NOMO-1 treated with dmso at 0.1 percent for 144 hours (cell line): ENCODE measurements around the gene NRXN2.

Experiments used
- DNase-seq: peaks from one replicate; lab custom pipeline; 2025; ENCODE audit not compliant: unreplicated experiment; lab: John Stamatoyannopoulos, UW

The NRXN2 gene

GRCh38 chr11:64744544-64745188, 21.7 kb upstream of the NRXN2 start:
- no peak for DNase-seq

- DNase-seq: peak; percentile 79
Measured at GRCh38 chr11:64743591-64744543, 20.9 kb upstream of the NRXN2 start, which contains the start of gene RASGRP2. RASGRP2 (minus strand) TSS chr11:64744142; CDS start chr11:64742866, 1,276 bp downstream.

GRCh38 chr11:64742889-64743590, 20.0 kb upstream of the NRXN2 start:
- DNase-seq: peak; percentile 66

GRCh38 chr11:64742087-64742888, 19.3 kb upstream of the NRXN2 start:
- no peak for DNase-seq

- no peak for DNase-seq
Measured at GRCh38 chr11:64741375-64742086, 18.5 kb upstream of the NRXN2 start.

- DNase-seq: no peak
Measured at GRCh38 chr11:64739871-64740270, 16.9 kb upstream of the NRXN2 start.

- no peak for DNase-seq
Measured at GRCh38 chr11:64736654-64737053, 13.7 kb upstream of the NRXN2 start.

GRCh38 chr11:64735725-64736259, 12.8 kb upstream of the NRXN2 start:
- no peak for DNase-seq

- no peak for DNase-seq
Measured at GRCh38 chr11:64734811-64735724, 12.1 kb upstream of the NRXN2 start.

- no peak for DNase-seq
Measured at GRCh38 chr11:64731601-64732000, 8.6 kb upstream of the NRXN2 start.

GRCh38 chr11:64729851-64730382, 6.9 kb upstream of the NRXN2 start:
- DNase-seq: no peak

GRCh38 chr11:64728757-64729365, 5.9 kb upstream of the NRXN2 start:
- no peak for DNase-seq

- DNase-seq: no peak
Measured at GRCh38 chr11:64726867-64727530, 4.0 kb upstream of the NRXN2 start.

- DNase-seq: no peak
Measured at GRCh38 chr11:64726211-64726641, 3.2 kb upstream of the NRXN2 start.

- no peak for DNase-seq
Measured at GRCh38 chr11:64724863-64725532, 2.0 kb upstream of the NRXN2 start.

GRCh38 chr11:64723907-64724862, 1.2 kb upstream of the NRXN2 start:
- DNase-seq: no peak
